HG03460 (cell line): ENCODE measurements around the gene CD46.

ENCODE experiments used
- ATAC-seq: cut with Tn5 transposase; IDR thresholded peaks from one replicate; pipeline ENCODE4 v1.9.1; 2021; ENCODE audit not compliant: unreplicated experiment

The CD46 gene

GRCh38 chr1:207844371-207844770 lies 92.5 kb downstream of the CD46 start:
- ATAC-seq = no peak
